Iris pigment epithelial cell (primary cell): ENCODE data around the gene ERCC6L.
"Not testable (repeated sequence)": the region's sequence is repeated elsewhere in the genome, so short reads cannot be mapped to it uniquely, and the experiment has no call there.

Experiments used
- DNase-seq: peaks from one replicate; pipeline ENCODE4 v3.0.0-alpha.2; 2011; ENCODE audit warnings: low read depth

The ERCC6L gene

GRCh38 chrX:72245461-72246089 is 6.7 kb upstream of the ERCC6L start:
- DNase-seq = peak; percentile 55

GRCh38 chrX:72243472-72243871 is 4.6 kb upstream of the ERCC6L start:
- peak; percentile 68 for DNase-seq

- no peak for DNase-seq
Measured at GRCh38 chrX:72240976-72241375, 2.1 kb upstream of the ERCC6L start.

GRCh38 chrX:72238183-72238582 is 644 bp downstream of the ERCC6L start:
- DNase-seq = no peak

- DNase-seq = no peak
Measured at GRCh38 chrX:72236841-72237240, 2.0 kb downstream of the ERCC6L start.

GRCh38 chrX:72230290-72230689 is 8.5 kb downstream of the ERCC6L start:
- DNase-seq = no peak

- DNase-seq = not testable (repeated sequence)
Measured at GRCh38 chrX:72220375-72220774, 18.5 kb downstream of the ERCC6L start.

- DNase-seq = no peak
Measured at GRCh38 chrX:72216973-72217372, 21.9 kb downstream of the ERCC6L start.

GRCh38 chrX:72208126-72208800 is 30.6 kb downstream of the ERCC6L start:
- DNase-seq = no peak

GRCh38 chrX:72207366-72207765 is 31.5 kb downstream of the ERCC6L start:
- DNase-seq = no peak

GRCh38 chrX:72205706-72206105 is 33.1 kb downstream of the ERCC6L start:
- no peak for DNase-seq

- no peak for DNase-seq
Measured at GRCh38 chrX:72203421-72203820, 35.4 kb downstream of the ERCC6L start.

GRCh38 chrX:72202792-72203401 is 35.9 kb downstream of the ERCC6L start:
- DNase-seq = no peak

- peak; percentile 79 for DNase-seq
Measured at GRCh38 chrX:72201836-72202536, 36.8 kb downstream of the ERCC6L start.

- no peak for DNase-seq
Measured at GRCh38 chrX:72182924-72183323, 55.9 kb downstream of the ERCC6L start.

- DNase-seq = peak; percentile 96
Measured at GRCh38 chrX:72181178-72182125, 57.4 kb downstream of the ERCC6L start, which contains the start of gene PIN4. PIN4 (plus strand) TSS chrX:72181757; CDS start chrX:72181786, 29 bp downstream.

- no peak for DNase-seq
Measured at GRCh38 chrX:72180539-72180938, 58.3 kb downstream of the ERCC6L start.

- no peak for DNase-seq
Measured at GRCh38 chrX:72176981-72177380, 61.8 kb downstream of the ERCC6L start.

- DNase-seq = not testable (repeated sequence)
Measured at GRCh38 chrX:72176289-72176688, 62.5 kb downstream of the ERCC6L start.

GRCh38 chrX:72169008-72169728 is 69.7 kb downstream of the ERCC6L start:
- DNase-seq = no peak

- DNase-seq = no peak
Measured at GRCh38 chrX:72165551-72165950, 73.3 kb downstream of the ERCC6L start.
